Right lobe of liver (tissue), 4 donors: ENCODE measurements around the gene ANLN.

Experiments
- CTCF ChIP-seq, 4 donors: fragments of 200-600 bp in 3 of 4; fragments of 450-650 bp in 1 of 4; IDR thresholded peaks; one replicate each; pipeline versions ENCODE4 v1.5.1 to v1.8.0; 2016 to 2022; ENCODE audit warnings: antibody characterized with exemption in 4 of 4, mild to moderate bottlenecking in 2 of 4
- POLR2A ChIP-seq: fragments of 450-650 bp; IDR thresholded peaks from one replicate; pipeline ENCODE4 v1.6.1; 2017; ENCODE audit warnings: antibody characterized with exemption, mild to moderate bottlenecking
- donor health status: DM: no; HTN: no; CAD: no.
- donor health status: DM: no; HTN: no; CAD: no.
- donor health status: DM: no; HTN: yes; CAD: no.

GRCh38 chr7:36390199-36391090 is 783 bp downstream of the ANLN start:
- TF ChIP-seq CTCF (IDR thresholded peaks at IDR 0.05): no peak
- no peak for TF ChIP-seq POLR2A
